ENCODE data around the gene ZIK1.

Gene ZIK1

DNA sequence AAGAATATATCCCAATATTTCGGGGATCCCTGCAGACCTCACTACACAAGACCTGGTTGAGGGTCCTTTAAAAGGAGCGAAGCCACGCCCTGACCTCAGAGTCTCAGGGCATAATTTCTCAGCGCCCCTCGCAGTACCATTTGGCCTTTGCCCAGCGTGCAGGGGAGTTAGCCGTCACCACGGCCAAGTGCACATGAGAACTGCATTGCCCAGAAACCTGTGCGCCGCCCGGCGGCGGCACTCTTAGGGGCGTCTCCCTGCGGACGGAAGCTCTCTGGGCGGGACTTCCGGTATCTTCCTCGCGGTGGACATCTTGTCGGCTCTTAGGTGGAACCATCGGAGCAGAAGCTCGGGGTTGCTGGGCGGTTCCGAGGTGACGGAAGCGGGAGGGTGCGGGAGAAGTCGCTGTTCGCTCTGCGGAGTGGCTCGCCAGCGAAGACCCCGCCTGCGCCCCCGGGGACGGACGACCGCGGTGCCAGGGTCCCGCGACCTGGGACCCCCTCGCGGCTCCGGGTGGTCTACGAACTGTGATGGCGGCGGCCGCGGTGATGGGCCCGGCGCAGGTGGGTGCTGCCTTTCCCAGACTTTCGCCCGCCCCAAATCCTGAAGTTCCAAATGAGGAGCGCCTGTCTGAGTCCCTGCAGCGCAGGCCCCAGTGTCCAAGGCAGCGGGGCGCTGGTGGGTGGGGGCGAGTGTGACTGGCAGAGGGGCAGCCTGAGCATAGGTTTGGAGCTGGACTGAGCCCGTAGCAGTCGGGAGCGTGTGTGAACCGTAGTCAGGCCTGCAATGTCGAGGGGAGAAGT is 30.2 kb downstream of the ZIK1 start, which contains the start of gene ZNF134:
Gene ZNF134, plus strand, starts transcription at position 302 of the 803 bp plus-strand sequence. CDS start 5,227 bp downstream, outside the sequence.
- peak; percentile 99 to 100 for ATAC-seq

GRCh38 chr19:57615346-57615745 is 31.4 kb downstream of the ZIK1 start:
- no peak for ATAC-seq

GRCh38 chr19:57620673-57621348 is 36.9 kb downstream of the ZIK1 start:
- no peak for ATAC-seq

- no peak for ATAC-seq
These were observed 39.1 kb downstream of the ZIK1 start for GRCh38 chr19:57623091-57623490.

DNA sequence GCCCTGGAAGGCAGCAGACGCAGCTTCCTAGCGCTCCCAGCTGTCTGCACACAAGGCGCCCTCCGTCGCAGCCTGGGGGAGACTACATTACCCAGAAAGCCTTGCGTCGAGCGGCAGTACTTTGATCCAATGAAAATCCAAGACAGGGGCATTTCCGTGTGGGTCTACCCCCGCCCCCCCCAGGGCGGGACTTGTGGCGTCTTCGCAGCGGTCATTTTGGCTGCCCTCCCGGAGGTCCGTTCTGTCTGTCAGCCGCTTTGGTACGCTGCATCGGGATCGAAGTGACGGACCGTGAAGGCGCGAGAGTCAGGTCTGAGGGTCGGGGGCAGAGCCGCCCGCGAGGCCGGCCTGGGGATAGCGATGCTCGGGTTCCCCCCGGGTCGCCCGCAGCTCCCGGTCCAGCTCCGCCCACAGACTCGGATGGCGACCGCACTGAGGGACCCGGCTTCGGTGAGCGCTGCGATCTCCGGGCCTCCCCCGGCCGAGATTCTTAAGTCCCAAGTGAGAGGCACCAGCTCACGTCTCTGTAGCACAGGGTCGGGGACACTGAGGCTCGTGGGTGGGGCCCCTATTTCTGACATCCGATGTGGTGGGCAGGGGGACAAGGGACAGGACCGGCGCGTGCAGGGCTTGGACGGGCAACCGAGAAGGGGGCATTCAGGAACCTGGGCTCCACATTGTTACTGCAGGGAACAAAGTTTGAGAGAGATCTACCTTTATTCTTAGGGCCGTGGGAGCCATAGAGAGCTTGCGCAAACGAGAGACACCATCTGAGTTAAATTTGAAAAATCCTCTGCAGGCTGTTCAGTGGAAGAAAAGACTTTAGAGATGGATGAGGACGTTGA is 49.3 kb downstream of the ZIK1 start, which contains the start of gene ZNF211:
Gene ZNF211, plus strand, starts transcription at position 182 of the 845 bp plus-strand sequence. Its CDS starts 179 bp downstream, at position 361.
- peak; percentile 100 for ATAC-seq

- no peak for ATAC-seq
These were observed 49.8 kb downstream of the ZIK1 start for GRCh38 chr19:57633832-57634131.

- no peak for ATAC-seq
These were observed 53.4 kb downstream of the ZIK1 start for GRCh38 chr19:57637379-57637778.

DNA sequence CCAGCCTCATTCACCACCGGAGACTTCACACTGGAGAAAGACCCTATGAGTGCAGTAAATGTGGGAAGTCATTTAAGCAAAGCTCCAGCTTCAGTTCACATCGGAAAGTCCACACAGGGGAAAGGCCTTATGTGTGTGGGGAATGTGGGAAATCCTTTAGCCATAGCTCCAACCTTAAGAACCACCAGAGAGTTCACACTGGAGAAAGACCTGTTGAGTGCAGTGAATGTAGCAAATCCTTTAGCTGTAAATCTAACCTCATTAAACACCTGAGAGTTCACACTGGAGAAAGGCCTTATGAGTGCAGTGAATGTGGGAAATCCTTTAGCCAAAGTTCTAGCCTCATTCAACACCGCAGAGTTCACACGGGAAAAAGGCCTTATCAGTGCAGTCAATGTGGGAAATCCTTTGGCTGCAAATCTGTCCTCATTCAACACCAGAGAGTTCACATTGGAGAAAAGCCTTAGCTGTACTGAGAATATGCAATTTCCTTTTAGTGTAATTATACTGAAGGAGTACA is 57.8 kb downstream of the ZIK1 start:
- no peak for ATAC-seq

DNA sequence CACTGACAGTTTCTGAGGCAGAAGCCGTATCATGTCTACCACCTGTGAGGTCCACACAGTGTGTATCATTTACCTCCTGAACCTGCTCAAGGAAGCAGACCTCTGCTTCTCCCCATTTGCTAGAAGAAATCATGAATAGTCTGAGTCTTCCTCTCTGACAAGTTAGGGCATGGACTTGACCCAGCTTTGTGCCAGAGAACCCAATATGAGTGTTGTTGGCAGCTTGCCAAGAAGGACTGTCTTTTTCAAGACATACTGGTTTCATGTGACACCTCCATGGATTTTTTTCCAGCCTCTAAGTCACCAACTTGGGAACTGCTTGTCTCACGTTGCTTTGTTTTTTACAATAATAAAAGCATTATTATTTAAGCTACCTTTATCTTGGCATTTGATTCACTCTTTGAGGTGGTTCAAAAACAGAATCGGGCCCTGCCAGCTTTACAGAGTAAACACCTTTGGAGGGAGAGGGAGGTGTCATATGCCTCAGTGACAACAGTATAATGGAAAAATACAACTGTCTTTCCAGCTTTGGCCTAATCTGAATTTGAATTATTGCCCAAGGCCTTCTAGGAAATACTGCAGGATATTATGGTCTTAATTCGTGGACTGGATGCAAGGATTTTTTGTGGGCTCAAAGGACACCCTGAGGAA is 58.6 kb downstream of the ZIK1 start:
- ATAC-seq: no peak

All from activated CD4-positive, CD25-positive, alpha-beta regulatory T cell treated with anti-CD3 and anti-CD28 coated beads, Interleukin-2, amount 50 U/mL, for 24 hours (primary cell).